Measurements from ENCODE around the gene ZNF276. TPM values are rescaled to one million over a fixed set of nuclear protein-coding genes. Genes with fewer than 3 reads are reported as not detected.

Gene ZNF276
- polyA plus RNA-seq, 1 donor (not counting 4 experiments of a cell fraction or from before 2014, with no cell fraction given) = 11.3 TPM

- no peak overlapping the region for H2AFZ ChIP-seq (ENCODE audit: control insufficient read depth, low read length)
- DNase-seq (ENCODE audit: low read depth, low spot score) (no peak), FAIRE-seq (no peak)
- H3K36me3 ChIP-seq (ENCODE audit: control insufficient read depth in 2 of 2, extremely low read depth in 1 of 2, insufficient read depth in 2 of 2, low read length in 2 of 2) = peaks cover 40% of the 10 kb centered on the region in 2 experiments
- H3K79me2 ChIP-seq (ENCODE audit: control insufficient read depth, insufficient read depth, low read length) = peaks cover 2% of the 10 kb centered on the region
- H3K9me3 ChIP-seq (ENCODE audit: control insufficient read depth, low read depth, low read length) = no peaks in the 10 kb centered on the region
- H3K4me3 ChIP-seq (ENCODE audit: control insufficient read depth in 2 of 3, extremely low read depth in 1 of 3, insufficient read depth in 2 of 3, low read depth in 1 of 3, low read length in 3 of 3) = no peak overlapping the region
- no peaks in the 10 kb centered on the region for H3K9me1 ChIP-seq (ENCODE audit: control insufficient read depth, extremely low read depth, insufficient read depth, low read length)
- TF ChIP-seq, protein P1, sequence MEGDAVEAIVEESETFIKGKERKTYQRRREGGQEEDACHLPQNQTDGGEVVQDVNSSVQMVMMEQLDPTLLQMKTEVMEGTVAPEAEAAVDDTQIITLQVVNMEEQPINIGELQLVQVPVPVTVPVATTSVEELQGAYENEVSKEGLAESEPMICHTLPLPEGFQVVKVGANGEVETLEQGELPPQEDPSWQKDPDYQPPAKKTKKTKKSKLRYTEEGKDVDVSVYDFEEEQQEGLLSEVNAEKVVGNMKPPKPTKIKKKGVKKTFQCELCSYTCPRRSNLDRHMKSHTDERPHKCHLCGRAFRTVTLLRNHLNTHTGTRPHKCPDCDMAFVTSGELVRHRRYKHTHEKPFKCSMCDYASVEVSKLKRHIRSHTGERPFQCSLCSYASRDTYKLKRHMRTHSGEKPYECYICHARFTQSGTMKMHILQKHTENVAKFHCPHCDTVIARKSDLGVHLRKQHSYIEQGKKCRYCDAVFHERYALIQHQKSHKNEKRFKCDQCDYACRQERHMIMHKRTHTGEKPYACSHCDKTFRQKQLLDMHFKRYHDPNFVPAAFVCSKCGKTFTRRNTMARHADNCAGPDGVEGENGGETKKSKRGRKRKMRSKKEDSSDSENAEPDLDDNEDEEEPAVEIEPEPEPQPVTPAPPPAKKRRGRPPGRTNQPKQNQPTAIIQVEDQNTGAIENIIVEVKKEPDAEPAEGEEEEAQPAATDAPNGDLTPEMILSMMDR (optimal IDR thresholded peaks at IDR 0.05 in 1 of 3, IDR thresholded peaks at IDR 0.05 in 1 of 3, conservative IDR thresholded peaks at IDR 0.05 in 1 of 3; ENCODE audit: extremely low read depth in 1 of 3, insufficient read depth in 2 of 3, low read length in 3 of 3) = no peak
- TF ChIP-seq EZH2 (IDR thresholded peaks at IDR 0.05; ENCODE audit: low read length) = no peak
- no peaks in the 10 kb centered on the region for H3K4me1 ChIP-seq (ENCODE audit: control insufficient read depth, extremely low read depth, insufficient read depth, low read length)
- H4K20me1 ChIP-seq (ENCODE audit: control insufficient read depth, extremely low read depth, insufficient read depth, low read length) = no peaks in the 10 kb centered on the region
- H3K27me3 ChIP-seq (ENCODE audit: control insufficient read depth, extremely low read depth, insufficient read depth, low read length) = no peaks in the 10 kb centered on the region
- H3K4me2 ChIP-seq (ENCODE audit: control insufficient read depth, extremely low read depth, insufficient read depth, low read depth, low read length) = no peak overlapping the region
- H3K27ac ChIP-seq (ENCODE audit: control insufficient read depth, insufficient read depth, low read length) = no peak overlapping the region
- dilution Hi-C loops (cut with MboI; ENCODE audit: extremely low pct_ligation_motif_present, low sequenced_read_pairs) = no loop called here
- no peak overlapping the region for H3K9ac ChIP-seq (ENCODE audit: control insufficient read depth, extremely low read depth, insufficient read depth, low read length)
These were observed 8.7 kb downstream of the ZNF276 start for GRCh38 chr16:89729863-89730593.

GRCh38 chr16:89730610-89731234 is 9.4 kb downstream of the ZNF276 start:
- Histone ChIP-seq H3K9me3 (ENCODE audit: control insufficient read depth, low read depth, low read length) (no peaks in the 10 kb centered on the region), H3K27me3 (ENCODE audit: control insufficient read depth, extremely low read depth, insufficient read depth, low read length) (no peaks in the 10 kb centered on the region), H4K20me1 (ENCODE audit: control insufficient read depth, extremely low read depth, insufficient read depth, low read length) (no peaks in the 10 kb centered on the region), H3K79me2 (ENCODE audit: control insufficient read depth, insufficient read depth, low read length) (peaks cover 2% of the 10 kb centered on the region), H3K4me1 (ENCODE audit: control insufficient read depth, extremely low read depth, insufficient read depth, low read length) (no peaks in the 10 kb centered on the region), H3K36me3 (ENCODE audit: control insufficient read depth in 2 of 2, extremely low read depth in 1 of 2, insufficient read depth in 2 of 2, low read length in 2 of 2) (peaks cover 44 to 46% of the 10 kb centered on the region in 2 experiments), H3K4me3 (ENCODE audit: control insufficient read depth in 2 of 3, extremely low read depth in 1 of 3, insufficient read depth in 2 of 3, low read depth in 1 of 3, low read length in 3 of 3) (no peak overlapping the region), H3K4me2 (ENCODE audit: control insufficient read depth, extremely low read depth, insufficient read depth, low read depth, low read length) (no peak overlapping the region), H3K9me1 (ENCODE audit: control insufficient read depth, extremely low read depth, insufficient read depth, low read length) (no peaks in the 10 kb centered on the region), H3K9ac (ENCODE audit: control insufficient read depth, extremely low read depth, insufficient read depth, low read length) (no peak overlapping the region), H3K27ac (ENCODE audit: control insufficient read depth, insufficient read depth, low read length) (no peak overlapping the region), H2AFZ (ENCODE audit: control insufficient read depth, low read length) (no peak overlapping the region)
- dilution Hi-C loops (cut with MboI; ENCODE audit: extremely low pct_ligation_motif_present, low sequenced_read_pairs) = no loop called here
- DNase-seq (ENCODE audit: low read depth, low spot score) = no peak
- TF ChIP-seq, protein P1 (optimal IDR thresholded peaks at IDR 0.05 in 1 of 3, IDR thresholded peaks at IDR 0.05 in 1 of 3, conservative IDR thresholded peaks at IDR 0.05 in 1 of 3; ENCODE audit: extremely low read depth in 1 of 3, insufficient read depth in 2 of 3, low read length in 3 of 3) = no peak
- TF ChIP-seq EZH2 (IDR thresholded peaks at IDR 0.05; ENCODE audit: low read length) = no peak
- no peak for FAIRE-seq
